K562 (cell line): Measurements from ENCODE around the gene ING5. TPM values are rescaled to one million over a fixed set of nuclear protein-coding genes. Genes with fewer than 3 reads are reported as not detected.
A peak's percentile ranks its signal among the peaks of the same experiment; 100 is the strongest.

Experiments
- CTCFL ChIP-seq: IDR thresholded peaks from 2 replicates; pipeline ENCODE4 v1.6.1; 2011; ENCODE audit warnings: borderline replicate concordance, low read depth, mild to moderate bottlenecking, moderate library complexity, low read length; ENCODE audit not compliant: insufficient read depth, poor library complexity, severe bottlenecking
- HDGF ChIP-seq: fragments of 450-650 bp; IDR thresholded peaks from 2 replicates; pipeline ENCODE4 v1.6.1; 2016
- REST ChIP-seq, 2 experiments: fragments of 450-650 bp; formaldehyde crosslinking in 1 of 2; IDR thresholded peaks; 2 replicates each; pipeline versions ENCODE4 v1.4.0 to v1.6.1; 2014 to 2020; ENCODE audit warnings: mild to moderate bottlenecking in 2 of 2, borderline replicate concordance in 1 of 2, low read depth in 1 of 2
- SAFB ChIP-seq: fragments of 200-400 bp; formaldehyde crosslinking; IDR thresholded peaks from 2 replicates; pipeline ENCODE4 v1.6.1; 2017; ENCODE audit warnings: low read depth, low read length, borderline replicate concordance
- SMARCC2 ChIP-seq: fragments of 450-650 bp; IDR thresholded peaks from 2 replicates; pipeline ENCODE4 v1.6.1; 2017; ENCODE audit warnings: antibody characterized with exemption, moderate library complexity, mild to moderate bottlenecking, low read depth
- TAF9B ChIP-seq: fragments of 450-650 bp; IDR thresholded peaks from 2 replicates; pipeline ENCODE4 v1.6.1; 2018; ENCODE audit warnings: mild to moderate bottlenecking; ENCODE audit not compliant: partially characterized antibody
- THAP12 ChIP-seq: fragments of 250-450 bp; sonication (Bioruptor Pico); IDR thresholded peaks from 2 replicates; pipeline ENCODE4 v1.9.0; 2021; ENCODE audit warnings: mild to moderate bottlenecking, inconsistent platforms
- ZBTB1 ChIP-seq: sonication (generic); formaldehyde crosslinking; IDR thresholded peaks from 2 replicates; pipeline ENCODE4 v1.8.1; 2023; ENCODE audit warnings: missing genetic modification reagents, low read depth, mild to moderate bottlenecking, borderline replicate concordance
- ZBTB34 ChIP-seq: fragments of 250-450 bp; sonication (Bioruptor Pico); IDR thresholded peaks from 2 replicates; pipeline ENCODE4 v1.8.0; 2021; ENCODE audit warnings: mild to moderate bottlenecking, moderate library complexity
- ZNF507 ChIP-seq: conservative IDR thresholded peaks from 2 replicates; pipeline ENCODE4 v1.6.1; 2017; ENCODE audit warnings: missing genetic modification characterization, missing compliant biosample characterization
- ZNF551 ChIP-seq: fragments of 250-450 bp; sonication (Bioruptor Pico); IDR thresholded peaks from 2 replicates; pipeline ENCODE4 v1.5.0; 2021; ENCODE audit warnings: mild to moderate bottlenecking, moderate library complexity
- ZNF766 ChIP-seq: fragments of 200-800 bp; sonication (Bioruptor generic); conservative IDR thresholded peaks from 2 replicates; pipeline ENCODE4 v1.6.1; 2016; ENCODE audit warnings: missing genetic modification characterization, missing compliant biosample characterization
- polyA plus RNA-seq, 8 experiments: library from polyadenylated mRNA; depleted of rRNA in 4 of 8; stranded (reverse) in 5 of 8; unstranded in 3 of 8; fragments of >200 nt; fragmentation: Nextera tagmentation in 2 of 8; fragmentation: Illumina TruSeq in 1 of 8; extraction: Ambion mirVana in 2 of 8; extraction: Trizol in 1 of 8; gene quantifications; 2 replicates each; pipeline versions ENCODE4 v1.2.1 to v1.2.3, GENCODE V29; 2011 to 2014; ENCODE audit warnings: inconsistent platforms in 1 of 8, missing spikeins in 1 of 8
- total RNA-seq, 7 experiments: library from RNA; depleted of rRNA in 6 of 7; stranded (reverse); fragments of >200 nt in 6 of 7; fragmentation: Illumina TruSeq in 2 of 7; extraction: Trizol in 2 of 7; gene quantifications; 2 replicates each; pipeline versions ENCODE4 v1.2.1 to v1.2.3, GENCODE V29; 2011 to 2021; ENCODE audit warnings: low replicate concordance in 1 of 7

The ING5 gene
- total and polyA plus RNA-seq, 9 of the 15 experiments (the other 6 are each of a cell fraction or from before 2014, with no cell fraction given) = 10.4 to 53.3 (median 27.9) TPM

- TF ChIP-seq ZBTB34 (CRISPR knock-in tag) = no peak
- peak; percentile 62; the same call in 1 of the 2 replicates for TF ChIP-seq THAP12 (CRISPR knock-in tag)
- no peak for TF ChIP-seq HDGF
- peak; percentile 77; the same call in 1 of the 2 replicates for TF ChIP-seq ZBTB1 (CRISPR knock-in tag)
- TF ChIP-seq TAF9B = no peak
- no peak for TF ChIP-seq REST (IDR thresholded peaks at IDR 0.05; ENCODE audit: borderline replicate concordance)
- 0 out of 2 replicates have a peak, but pooled peaks have one; percentile 35 for TF ChIP-seq REST (CRISPR knock-in tag; IDR thresholded peaks at IDR 0.05; ENCODE audit: low read depth)
- TF ChIP-seq ZNF507 (tag) = no peak
- TF ChIP-seq SAFB = peak; percentile 71
- no peak for TF ChIP-seq CTCFL
- TF ChIP-seq ZNF766 (CRISPR knock-in tag) = no peak
- no peak for TF ChIP-seq SMARCC2
- TF ChIP-seq ZNF551 (CRISPR knock-in tag) = no peak
Observed at GRCh38 chr2:241701399-241702154, at the start of gene ING5 (continued).
